ENCODE data around the gene ARHGAP18. TPM values are rescaled to one million over a fixed set of nuclear protein-coding genes. Genes with fewer than 3 reads are reported as not detected.

The ARHGAP18 gene
- total RNA-seq, 1 donor, result 47.1 TPM

GRCh38 chr6:129651291-129651691 is 58.7 kb downstream of the ARHGAP18 start:
- DNase-seq (ENCODE audit: low read depth), result peak; percentile 63
- no peak overlapping the region for H3K4me3 ChIP-seq (ENCODE audit: low read depth, low read length)
- TF ChIP-seq, protein P1, sequence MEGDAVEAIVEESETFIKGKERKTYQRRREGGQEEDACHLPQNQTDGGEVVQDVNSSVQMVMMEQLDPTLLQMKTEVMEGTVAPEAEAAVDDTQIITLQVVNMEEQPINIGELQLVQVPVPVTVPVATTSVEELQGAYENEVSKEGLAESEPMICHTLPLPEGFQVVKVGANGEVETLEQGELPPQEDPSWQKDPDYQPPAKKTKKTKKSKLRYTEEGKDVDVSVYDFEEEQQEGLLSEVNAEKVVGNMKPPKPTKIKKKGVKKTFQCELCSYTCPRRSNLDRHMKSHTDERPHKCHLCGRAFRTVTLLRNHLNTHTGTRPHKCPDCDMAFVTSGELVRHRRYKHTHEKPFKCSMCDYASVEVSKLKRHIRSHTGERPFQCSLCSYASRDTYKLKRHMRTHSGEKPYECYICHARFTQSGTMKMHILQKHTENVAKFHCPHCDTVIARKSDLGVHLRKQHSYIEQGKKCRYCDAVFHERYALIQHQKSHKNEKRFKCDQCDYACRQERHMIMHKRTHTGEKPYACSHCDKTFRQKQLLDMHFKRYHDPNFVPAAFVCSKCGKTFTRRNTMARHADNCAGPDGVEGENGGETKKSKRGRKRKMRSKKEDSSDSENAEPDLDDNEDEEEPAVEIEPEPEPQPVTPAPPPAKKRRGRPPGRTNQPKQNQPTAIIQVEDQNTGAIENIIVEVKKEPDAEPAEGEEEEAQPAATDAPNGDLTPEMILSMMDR (IDR thresholded peaks at IDR 0.05; ENCODE audit: insufficient read depth, low read depth, low read length), result no peak

DNA sequence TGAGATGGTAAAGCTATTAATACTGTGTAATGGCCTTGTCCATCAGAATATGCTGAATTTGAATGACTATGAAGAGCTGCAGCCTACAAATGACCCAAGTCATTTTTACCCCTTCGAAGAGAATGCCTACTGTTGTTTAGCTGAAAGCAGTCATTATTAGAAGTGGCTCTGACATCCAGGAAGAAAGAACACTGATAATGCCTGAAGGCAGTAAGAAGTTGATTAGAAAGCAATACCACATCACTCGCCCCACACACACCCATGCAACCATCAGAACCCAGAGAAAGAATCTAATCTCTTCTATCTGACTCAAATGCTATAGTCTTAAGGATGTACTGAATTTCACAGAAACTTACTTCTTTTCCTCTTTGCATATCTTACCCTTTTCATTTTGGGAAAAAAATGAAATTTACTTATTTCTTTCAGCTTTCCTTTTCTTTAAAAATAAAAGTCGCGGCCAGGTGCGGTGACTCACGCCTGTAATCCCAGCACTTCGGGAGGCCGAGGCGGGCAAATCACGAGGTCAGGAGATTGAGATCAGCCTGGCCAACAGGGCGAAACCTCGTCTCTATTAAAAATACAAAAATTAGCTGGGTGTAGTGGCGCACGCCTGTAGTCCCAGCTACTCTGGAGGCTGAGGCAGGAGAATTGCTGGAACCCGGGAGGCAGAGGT is 61.0 kb downstream of the ARHGAP18 start:
- DNase-seq (ENCODE audit: low read depth), result no peak
- H3K4me3 ChIP-seq (ENCODE audit: low read depth, low read length), result no peak overlapping the region
- TF ChIP-seq, protein P1 (IDR thresholded peaks at IDR 0.05; ENCODE audit: insufficient read depth, low read depth, low read length), result no peak

DNA sequence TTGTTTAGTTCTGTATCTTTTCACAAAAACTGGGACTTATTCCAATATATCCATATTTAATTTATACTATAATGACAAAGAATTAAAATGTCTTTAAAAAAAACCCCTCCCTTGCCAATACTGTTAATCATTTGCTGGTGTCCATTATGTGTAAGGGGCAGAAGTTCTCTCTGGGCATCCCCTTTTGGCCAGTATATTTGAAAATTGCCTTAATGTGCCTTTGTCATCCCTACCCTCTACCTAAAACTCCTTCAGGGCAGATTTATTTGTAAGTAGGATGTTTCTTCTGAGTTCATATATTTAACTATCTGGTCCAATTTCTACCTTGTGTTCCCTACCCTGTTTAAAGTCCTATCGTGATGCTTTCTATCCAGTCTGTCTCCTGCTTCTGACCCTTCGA is 62.9 kb downstream of the ARHGAP18 start:
- TF ChIP-seq, protein P1 (IDR thresholded peaks at IDR 0.05; ENCODE audit: insufficient read depth, low read depth, low read length), result no peak
- no peak overlapping the region for H3K4me3 ChIP-seq (ENCODE audit: low read depth, low read length)

DNA sequence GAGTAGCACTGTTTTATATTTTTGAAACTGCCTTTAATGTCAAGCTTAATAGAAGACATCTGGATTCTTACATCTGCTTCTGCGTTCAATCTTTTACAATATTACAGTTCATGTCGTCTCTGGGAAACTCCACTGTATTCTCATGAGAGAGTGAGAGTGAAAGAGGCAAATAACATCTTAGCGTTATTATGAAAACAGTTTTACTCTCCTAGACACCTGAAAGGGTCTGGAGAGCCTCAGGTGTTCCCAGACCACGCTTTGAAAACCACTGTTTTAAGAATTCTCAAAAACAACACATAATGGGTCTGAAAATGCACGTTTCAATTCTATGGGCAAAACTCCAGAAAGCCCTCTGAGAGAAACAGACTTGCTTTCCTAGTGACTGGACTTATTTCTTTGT is 63.3 kb downstream of the ARHGAP18 start:
- H3K4me3 ChIP-seq (ENCODE audit: low read depth, low read length), result no peak overlapping the region
- peak; percentile 66 for DNase-seq (ENCODE audit: low read depth)
- TF ChIP-seq, protein P1 (IDR thresholded peaks at IDR 0.05; ENCODE audit: insufficient read depth, low read depth, low read length), result no peak

More for the DNA sequence above, 62.9 kb downstream of the ARHGAP18 start:
- DNase-seq (ENCODE audit: low read depth), result no peak

DNA sequence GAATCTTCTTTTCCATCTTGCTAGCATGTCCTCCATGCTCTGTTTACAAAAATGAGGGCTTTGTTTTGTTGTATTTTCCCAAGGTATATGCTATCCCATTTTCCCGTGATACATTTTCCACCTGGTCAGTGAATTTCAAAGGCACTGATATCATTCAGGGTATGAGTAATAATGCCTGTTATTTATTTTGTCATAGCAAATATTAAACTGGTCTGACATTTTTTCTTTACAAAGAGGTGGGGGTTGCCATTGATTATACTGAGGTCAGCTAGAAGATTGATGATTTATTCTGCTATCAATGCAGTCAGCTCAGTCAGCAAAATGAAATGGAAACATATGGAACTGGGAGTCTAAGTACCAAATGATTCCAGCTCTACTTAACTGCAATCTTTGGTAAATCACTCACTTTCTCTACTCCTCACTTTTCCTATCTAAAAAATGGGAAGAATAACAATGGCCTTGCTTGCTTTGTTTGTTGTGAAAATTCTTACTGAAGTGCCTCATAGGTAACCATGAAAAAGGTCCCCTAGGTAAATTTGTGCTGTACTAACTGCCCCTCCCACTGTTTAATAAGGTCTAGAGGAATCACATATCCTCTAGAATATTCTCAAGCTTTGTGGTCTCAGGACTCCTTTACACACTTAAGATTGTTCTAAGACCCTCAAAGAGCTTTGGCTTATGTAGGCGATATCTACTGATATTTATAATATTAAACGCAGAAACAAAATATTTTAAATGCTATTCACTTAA is 64.0 kb downstream of the ARHGAP18 start:
- TF ChIP-seq, protein P1 (IDR thresholded peaks at IDR 0.05; ENCODE audit: insufficient read depth, low read depth, low read length), result no peak
- H3K4me3 ChIP-seq (ENCODE audit: low read depth, low read length), result no peak overlapping the region

GRCh38 chr6:129645106-129645829 is 64.7 kb downstream of the ARHGAP18 start:
- peak overlapping the region; percentile 10 for H3K4me3 ChIP-seq (ENCODE audit: low read depth, low read length)
- TF ChIP-seq, protein P1 (IDR thresholded peaks at IDR 0.05; ENCODE audit: insufficient read depth, low read depth, low read length), result no peak
- peak; percentile 50 for DNase-seq (ENCODE audit: low read depth)

More for the DNA sequence above, 64.0 kb downstream of the ARHGAP18 start:
- DNase-seq (ENCODE audit: low read depth), result no peak

All from fibroblast of villous mesenchyme (primary cell).